CD4-positive, alpha-beta T cell treated with Interleukin-15 for 4 hours (primary cell): ENCODE measurements around the gene TBX6.

Experiments
- DNase-seq: peaks from one replicate; pipeline ENCODE4 v3.0.0-alpha.2; 2020; ENCODE audit warnings: low spot score

Gene TBX6

GRCh38 chr16:30113711-30114333 lies 22.1 kb upstream of the TBX6 start:
- DNase-seq, result no peak

DNA sequence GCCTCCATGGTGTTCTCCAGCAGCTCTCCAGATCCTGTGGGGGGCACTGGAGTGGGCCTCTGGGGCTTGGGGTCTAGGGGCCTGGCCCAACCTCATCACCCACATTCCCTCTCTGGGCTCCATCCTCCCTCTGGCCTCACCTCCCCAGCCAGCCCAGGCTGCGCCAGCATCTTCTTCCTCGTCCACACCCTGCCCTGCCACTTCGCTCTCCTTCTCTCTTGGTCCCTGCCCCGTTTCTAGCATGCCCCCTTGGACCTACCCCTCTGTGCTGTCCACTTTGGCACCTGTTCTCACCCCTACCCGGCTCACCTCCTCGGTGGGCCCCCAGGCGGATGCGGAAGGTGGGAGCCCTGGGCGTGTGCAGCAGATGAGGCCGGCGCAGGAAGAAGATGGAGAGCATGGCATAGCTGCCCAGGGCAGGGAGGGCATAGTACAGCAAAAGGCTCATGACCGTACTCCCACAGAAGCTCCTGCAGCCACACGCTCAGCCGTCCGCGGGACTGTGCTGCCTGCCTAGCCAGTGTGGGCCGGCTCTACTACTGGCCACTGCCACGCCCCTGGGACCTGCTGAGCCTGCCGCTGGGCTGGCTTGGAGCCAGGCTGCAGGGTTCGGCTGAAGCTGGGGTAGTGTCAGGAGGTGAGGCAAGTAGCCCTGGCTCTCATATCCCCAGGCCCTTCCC lies 21.4 kb upstream of the TBX6 start, which contains the start of gene GDPD3:
GDPD3 (minus strand) TSS at position 507 of the 680 bp plus-strand sequence; CDS start at position 448, 59 bp downstream.
- DNase-seq, result no peak

- peak; percentile 49 for DNase-seq
Observed at GRCh38 chr16:30112197-30113030, 20.7 kb upstream of the TBX6 start.

DNA sequence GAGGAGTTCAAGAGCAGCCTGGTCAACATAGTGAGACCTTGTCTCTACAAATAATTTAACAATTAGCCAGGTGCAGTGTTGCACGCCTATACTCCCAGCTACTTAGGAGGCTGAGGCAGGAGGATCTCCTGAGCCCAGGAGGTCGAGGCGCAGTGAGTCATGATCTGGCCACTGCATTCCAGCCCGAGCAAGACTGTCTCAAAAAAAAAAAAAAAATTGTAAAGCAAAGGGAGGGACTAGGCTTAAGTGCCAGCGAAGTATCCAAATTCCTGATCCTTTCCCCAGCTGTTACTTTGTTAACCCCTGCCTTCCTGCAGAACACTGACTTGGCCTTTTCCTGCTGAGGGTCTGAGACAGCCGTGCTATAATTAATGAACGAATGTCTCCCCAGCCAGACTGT lies 18.9 kb upstream of the TBX6 start:
- DNase-seq, result no peak

DNA sequence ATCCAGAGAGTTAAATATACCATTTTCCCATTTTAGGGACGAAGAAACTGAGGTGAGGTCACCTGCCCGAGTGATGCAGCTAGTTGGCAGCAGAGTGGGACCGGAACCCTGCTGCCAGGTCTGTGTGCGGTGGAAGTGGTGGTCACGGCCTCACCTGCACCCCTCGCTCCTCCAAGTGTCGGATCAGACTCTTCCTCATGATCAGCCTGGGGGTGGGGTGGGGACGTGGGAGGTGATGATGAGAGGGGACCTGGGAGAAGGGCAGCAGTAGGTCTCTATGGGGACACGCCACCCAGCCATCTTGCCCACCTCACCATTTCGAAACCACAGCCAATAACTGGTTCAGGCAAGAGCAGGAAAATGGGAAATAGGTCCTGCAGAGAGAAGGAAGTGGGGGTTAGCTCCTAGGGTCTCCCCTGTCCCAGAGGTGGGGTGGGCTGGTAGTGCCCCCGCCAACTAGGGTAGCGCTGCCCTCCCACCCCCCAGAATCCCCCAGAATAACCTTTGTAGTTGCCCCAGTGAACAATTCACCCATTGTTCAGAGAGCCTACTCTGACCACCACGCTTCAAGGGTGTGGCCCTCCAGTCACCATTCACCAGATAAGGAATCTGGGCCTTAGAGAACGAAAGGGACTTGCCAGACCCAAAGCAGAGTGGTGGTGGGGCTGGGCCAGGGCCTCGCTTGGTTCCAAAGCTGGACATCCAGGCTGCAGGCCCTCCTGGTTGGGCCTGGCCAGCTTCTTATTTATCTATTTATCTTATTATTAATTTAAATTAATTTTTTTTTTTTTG lies 16.5 kb upstream of the TBX6 start:
- DNase-seq, result no peak

- DNase-seq, result no peak
Observed at GRCh38 chr16:30104492-30104891, 12.8 kb upstream of the TBX6 start.

DNA sequence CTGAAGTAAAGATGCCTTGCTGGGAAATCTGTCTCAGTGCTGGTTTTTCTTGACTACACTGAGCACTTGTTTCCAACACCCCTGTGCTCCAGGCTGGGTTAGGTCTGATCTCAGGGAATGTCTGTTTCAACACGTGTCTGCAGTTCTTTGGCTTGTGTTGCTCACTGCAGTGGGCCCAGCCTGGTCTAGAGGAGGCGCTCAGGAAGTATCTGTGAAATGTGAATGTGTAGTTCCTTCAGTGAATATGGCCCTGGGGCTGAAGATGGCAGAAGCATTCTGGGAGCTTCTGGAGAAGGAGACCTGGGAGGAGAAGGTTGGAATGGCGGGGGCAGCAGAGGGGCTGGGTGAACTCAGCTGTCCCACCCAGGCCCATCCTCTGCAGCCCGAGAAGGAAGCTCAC lies 12.4 kb upstream of the TBX6 start:
- DNase-seq, result no peak

- DNase-seq, result no peak
Observed at GRCh38 chr16:30096862-30097563, 5.3 kb upstream of the TBX6 start.

GRCh38 chr16:30096105-30096861 lies 4.6 kb upstream of the TBX6 start, which contains the start of gene YPEL3:
Gene YPEL3, minus strand, starts transcription at chr16:30096213. Its CDS starts 731 bp downstream, at chr16:30095482.
- peak; percentile 88 for DNase-seq

DNA sequence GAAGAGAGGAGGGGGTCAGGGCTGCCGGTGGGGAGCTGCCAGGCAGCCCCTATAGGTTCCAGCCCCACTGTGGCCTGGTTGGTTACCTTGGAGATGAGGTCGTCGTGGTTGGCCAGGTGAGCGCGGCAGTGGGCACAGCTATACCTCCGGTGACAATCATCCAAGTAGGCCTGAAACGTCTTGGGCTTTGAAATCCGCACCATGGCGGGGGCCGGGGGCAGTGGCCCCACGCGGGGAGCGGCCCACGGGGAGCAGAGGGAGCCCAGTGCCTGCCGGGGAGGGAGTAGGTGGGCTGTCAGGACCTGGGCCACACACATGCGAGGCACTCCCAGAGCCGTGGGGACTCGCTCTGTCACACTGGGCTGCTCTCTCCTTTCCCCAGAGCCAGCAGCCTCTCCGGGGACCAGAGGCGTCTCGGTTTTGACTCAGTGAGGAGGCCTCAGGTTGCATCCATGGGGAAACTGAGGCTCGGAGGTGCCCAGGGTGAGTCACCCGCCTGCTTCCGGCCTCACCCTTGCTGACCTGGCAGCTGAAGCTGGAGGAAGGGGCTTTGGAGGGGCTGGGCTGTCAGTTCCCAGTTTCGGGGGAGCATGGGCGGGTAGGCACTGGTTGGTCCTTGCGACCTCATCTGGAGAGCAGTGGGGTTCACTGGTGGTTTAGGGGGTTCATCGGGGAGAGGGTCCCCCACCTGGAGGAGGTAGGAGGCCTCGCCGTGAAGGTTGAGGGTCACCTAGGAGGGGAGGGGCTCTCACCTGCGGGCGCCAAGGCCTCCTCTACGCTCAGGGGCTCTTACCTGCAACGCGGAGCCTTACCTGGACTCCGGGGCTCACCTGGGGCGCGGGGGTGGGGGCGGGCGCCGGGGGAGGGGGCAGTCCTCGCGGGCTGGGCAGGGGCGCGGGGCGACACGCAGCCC lies 3.7 kb upstream of the TBX6 start:
- no peak for DNase-seq

DNA sequence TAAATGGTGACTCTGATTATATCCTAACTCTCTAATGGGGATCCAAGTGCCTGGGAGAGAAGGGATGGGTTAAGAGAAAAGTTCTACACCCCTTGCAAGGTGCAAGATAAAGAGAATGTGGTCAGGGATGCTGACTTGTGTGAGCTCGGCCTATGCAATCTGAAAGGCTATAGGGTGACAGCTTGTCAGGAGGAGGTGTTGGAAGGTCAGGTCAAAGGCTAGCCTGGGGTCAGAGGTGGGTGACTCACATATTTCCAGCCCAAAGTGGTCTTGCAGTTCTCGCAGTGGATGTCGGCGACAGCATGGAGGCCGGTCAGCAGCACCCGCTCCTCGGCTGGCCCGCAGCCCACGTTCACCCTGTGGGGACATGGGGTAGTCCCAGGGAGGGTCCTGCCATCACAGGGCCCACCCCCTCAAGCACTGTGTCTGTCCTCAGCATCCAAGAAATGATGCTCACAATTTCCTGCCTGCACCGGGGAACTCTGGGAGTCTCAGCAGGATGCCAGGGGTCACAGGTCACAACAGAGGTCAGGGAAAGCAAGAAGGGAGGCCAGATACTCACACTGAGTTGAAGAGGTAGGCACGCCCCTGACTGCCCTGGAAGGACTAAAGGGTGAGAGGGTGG lies 2.9 kb upstream of the TBX6 start:
- DNase-seq, result no peak

DNA sequence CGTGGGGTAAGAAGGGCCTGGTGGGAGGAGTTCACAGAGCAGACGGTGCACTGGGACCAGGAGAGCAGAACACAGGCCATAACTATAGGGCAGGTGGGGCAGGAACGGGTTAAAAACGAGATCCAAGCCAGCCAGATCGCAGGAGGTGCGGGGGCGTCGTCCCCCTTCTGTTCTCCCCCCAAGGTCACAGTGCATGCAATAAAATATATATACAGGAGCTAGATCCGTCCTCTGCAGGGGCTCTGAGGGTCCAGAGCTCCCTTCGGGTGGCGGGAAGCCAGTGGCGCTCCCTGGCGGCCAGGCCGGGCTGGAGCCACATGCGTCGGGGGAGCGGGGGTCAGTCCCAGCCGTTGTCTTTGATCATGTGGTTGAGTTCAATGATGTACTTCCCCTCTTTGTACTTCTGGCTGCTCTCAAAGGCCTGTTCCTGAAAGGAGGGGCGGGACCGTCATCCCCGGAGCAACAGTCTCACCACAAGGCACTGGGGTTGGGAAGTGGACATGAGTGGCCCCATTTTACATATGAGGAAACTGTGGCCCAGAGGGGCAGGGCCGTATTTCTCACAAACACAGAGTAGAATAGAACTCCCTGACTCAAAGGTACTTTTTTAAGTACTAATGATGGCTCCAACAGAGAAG lies 768 bp upstream of the TBX6 start:
- DNase-seq, result peak; percentile 59

- no peak for DNase-seq
Observed at GRCh38 chr16:30090610-30091331, 953 bp downstream of the TBX6 start.

GRCh38 chr16:30088832-30089624 lies 2.7 kb downstream of the TBX6 start:
- no peak for DNase-seq

GRCh38 chr16:30088237-30088831 lies 3.4 kb downstream of the TBX6 start:
- DNase-seq, result no peak

- DNase-seq, result peak; percentile 12
Observed at GRCh38 chr16:30087181-30087898, 4.4 kb downstream of the TBX6 start.
